ENCODE data around the gene DDX6.

DDX6 gene

DNA sequence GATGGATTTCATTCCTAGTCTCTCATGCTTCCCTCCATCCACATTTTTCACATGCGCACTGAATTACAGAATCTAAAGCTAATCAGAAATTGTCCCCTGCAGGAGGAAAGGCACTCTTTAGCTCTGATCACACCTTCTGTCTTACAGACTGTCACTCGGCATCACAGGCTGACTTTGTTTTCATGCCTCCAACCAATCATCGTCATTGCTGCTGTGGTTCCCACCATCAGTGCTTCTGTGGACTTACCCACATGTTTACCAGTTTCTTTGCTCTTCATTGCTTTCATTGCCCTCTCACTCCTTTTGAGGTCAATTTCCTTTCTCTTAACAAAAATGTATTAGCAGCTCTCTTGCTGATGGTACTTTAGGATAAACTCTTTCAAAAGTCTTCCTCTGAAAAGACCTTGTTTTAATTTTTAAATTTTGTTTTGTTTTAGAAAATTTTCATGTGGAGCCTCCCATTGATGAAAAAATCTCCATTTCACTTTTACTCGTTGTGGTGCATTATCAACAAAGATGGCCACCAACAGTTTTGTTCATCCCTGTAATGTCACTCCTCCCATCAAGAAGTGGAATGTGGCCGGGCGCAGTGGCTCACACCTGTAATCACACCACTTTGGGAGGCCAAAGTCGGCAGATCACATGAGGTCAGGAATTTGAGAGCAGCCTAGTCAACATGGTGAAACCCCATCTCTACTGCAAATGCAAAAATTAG lies 91.3 kb downstream of the DDX6 start:
- TF ChIP-seq ZNF8 (CRISPR knock-in tag; IDR thresholded peaks at IDR 0.05) (no peak), TOX (CRISPR knock-in tag; IDR thresholded peaks at IDR 0.05; ENCODE audit: borderline replicate concordance) (no peak), CREB5 (CRISPR knock-in tag; IDR thresholded peaks at IDR 0.05; ENCODE audit: low read depth) (no peak), PPARA (CRISPR knock-in tag; IDR thresholded peaks at IDR 0.05; ENCODE audit: borderline replicate concordance) (no peak), TCF4 (CRISPR knock-in tag; IDR thresholded peaks at IDR 0.05; ENCODE audit: borderline replicate concordance) (no peak), ARNTL (CRISPR knock-in tag; IDR thresholded peaks at IDR 0.05; ENCODE audit: borderline replicate concordance, low read depth) (no peak), GLIS3 (CRISPR knock-in tag; IDR thresholded peaks at IDR 0.05) (no peak), CSRNP3 (CRISPR knock-in tag; IDR thresholded peaks at IDR 0.05) (no peak)
- TF ChIP-seq, protein P1, sequence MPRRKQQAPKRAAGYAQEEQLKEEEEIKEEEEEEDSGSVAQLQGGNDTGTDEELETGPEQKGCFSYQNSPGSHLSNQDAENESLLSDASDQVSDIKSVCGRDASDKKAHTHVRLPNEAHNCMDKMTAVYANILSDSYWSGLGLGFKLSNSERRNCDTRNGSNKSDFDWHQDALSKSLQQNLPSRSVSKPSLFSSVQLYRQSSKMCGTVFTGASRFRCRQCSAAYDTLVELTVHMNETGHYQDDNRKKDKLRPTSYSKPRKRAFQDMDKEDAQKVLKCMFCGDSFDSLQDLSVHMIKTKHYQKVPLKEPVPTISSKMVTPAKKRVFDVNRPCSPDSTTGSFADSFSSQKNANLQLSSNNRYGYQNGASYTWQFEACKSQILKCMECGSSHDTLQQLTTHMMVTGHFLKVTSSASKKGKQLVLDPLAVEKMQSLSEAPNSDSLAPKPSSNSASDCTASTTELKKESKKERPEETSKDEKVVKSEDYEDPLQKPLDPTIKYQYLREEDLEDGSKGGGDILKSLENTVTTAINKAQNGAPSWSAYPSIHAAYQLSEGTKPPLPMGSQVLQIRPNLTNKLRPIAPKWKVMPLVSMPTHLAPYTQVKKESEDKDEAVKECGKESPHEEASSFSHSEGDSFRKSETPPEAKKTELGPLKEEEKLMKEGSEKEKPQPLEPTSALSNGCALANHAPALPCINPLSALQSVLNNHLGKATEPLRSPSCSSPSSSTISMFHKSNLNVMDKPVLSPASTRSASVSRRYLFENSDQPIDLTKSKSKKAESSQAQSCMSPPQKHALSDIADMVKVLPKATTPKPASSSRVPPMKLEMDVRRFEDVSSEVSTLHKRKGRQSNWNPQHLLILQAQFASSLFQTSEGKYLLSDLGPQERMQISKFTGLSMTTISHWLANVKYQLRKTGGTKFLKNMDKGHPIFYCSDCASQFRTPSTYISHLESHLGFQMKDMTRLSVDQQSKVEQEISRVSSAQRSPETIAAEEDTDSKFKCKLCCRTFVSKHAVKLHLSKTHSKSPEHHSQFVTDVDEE (CRISPR knock-in tag; IDR thresholded peaks at IDR 0.05): no peak
- no peak for ATAC-seq
